ENCODE data around the gene ITGB3. TPM values are rescaled to one million over a fixed set of nuclear protein-coding genes. Genes with fewer than 3 reads are reported as not detected.

ITGB3 gene
- total RNA-seq, 1 donor from 2014 or later: not detected

GRCh38 chr17:47218896-47219430, 34.7 kb upstream of the ITGB3 start:
- H3K27me3 Mint-ChIP-seq (ENCODE audit: unreplicated experiment): peaks cover 10% of the 10 kb centered on the region
- H3K4me3 Mint-ChIP-seq (ENCODE audit: unreplicated experiment): no peak overlapping the region
- H3K4me1 Mint-ChIP-seq (ENCODE audit: unreplicated experiment): no peaks in the 10 kb centered on the region
- H3K27ac Mint-ChIP-seq (ENCODE audit: unreplicated experiment): no peak overlapping the region
- no peak for DNase-seq (ENCODE audit: low spot score)
- TF ChIP-seq CTCF (IDR thresholded peaks at IDR 0.05; ENCODE audit: unreplicated experiment): no peak
- H3K36me3 Mint-ChIP-seq (ENCODE audit: low read depth, unreplicated experiment): peaks cover 6% of the 10 kb centered on the region
- peaks cover 6% of the 10 kb centered on the region for H3K9me3 Mint-ChIP-seq (ENCODE audit: unreplicated experiment)

DNA sequence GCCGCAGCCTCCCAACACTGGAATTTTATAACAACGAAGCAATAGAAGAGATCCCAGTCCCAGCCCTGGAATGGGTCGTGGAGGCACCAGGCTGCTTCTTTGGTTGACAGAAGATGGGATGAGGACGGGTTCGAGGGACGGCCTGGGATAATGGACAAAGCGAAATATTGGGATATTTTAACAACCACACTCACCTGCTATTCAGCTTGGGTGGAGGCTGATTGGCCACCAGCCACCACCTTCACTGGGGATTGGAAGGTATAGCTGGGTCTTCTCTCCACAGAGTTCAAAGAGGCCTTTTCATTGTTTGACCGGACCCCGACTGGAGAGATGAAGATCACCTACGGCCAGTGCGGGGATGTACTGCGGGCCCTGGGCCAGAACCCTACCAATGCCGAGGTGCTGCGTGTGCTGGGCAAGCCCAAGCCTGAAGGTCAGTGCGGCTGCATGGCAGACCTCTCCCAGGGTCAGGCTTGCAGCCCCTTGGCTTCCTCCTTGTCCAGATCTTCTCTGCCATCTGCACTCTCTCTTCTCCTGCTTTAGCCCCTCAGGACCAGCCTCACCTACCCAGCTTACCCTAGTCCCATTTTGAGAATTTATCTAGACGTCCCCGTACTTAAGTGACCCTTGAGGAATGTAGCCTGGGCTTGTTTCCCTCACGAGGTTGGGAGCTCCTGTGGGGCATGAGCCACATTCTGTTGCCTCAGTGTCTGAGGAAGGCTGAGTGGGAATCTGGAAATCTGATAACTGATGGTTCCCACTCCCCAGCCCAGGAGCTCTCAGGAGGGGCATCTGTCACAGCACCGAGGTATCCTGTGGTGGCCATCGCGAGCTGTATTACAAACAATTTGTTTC, 33.8 kb upstream of the ITGB3 start:
- Mint-ChIP-seq H3K4me3 (ENCODE audit: unreplicated experiment) (no peak overlapping the region), H3K27me3 (ENCODE audit: unreplicated experiment) (peaks cover 10% of the 10 kb centered on the region), H3K9me3 (ENCODE audit: unreplicated experiment) (peaks cover 12% of the 10 kb centered on the region), H3K36me3 (ENCODE audit: low read depth, unreplicated experiment) (peaks cover 6% of the 10 kb centered on the region), H3K4me1 (ENCODE audit: unreplicated experiment) (no peaks in the 10 kb centered on the region), H3K27ac (ENCODE audit: unreplicated experiment) (no peak overlapping the region)
- TF ChIP-seq CTCF (IDR thresholded peaks at IDR 0.05; ENCODE audit: unreplicated experiment): no peak
- no peak for DNase-seq (ENCODE audit: low spot score)

DNA sequence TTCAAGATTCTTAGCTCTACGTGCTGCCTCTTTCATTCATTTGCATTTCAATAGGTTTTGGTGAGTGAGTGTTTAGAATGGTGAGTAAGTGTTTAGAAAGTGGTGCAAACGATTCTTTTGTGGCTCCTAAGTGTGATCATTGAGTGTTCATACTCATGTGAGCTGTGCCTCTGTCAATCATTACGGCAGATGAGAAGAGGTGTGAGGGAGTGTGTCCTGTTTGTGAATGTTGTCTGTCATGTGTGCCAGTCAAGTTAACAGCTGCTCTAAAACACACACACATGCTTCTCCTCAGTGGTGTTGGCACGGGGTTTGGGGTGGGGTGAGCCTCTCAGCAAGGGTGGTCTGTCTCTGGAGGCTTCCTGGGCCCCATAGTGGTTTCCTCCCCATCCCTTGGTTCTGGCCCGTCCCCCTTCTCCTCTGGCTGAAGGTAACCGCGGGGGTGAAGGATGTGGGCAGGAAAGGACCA, 33.1 kb upstream of the ITGB3 start:
- no peak overlapping the region for H3K27ac Mint-ChIP-seq (ENCODE audit: unreplicated experiment)
- no peak for TF ChIP-seq CTCF (IDR thresholded peaks at IDR 0.05; ENCODE audit: unreplicated experiment)

DNA sequence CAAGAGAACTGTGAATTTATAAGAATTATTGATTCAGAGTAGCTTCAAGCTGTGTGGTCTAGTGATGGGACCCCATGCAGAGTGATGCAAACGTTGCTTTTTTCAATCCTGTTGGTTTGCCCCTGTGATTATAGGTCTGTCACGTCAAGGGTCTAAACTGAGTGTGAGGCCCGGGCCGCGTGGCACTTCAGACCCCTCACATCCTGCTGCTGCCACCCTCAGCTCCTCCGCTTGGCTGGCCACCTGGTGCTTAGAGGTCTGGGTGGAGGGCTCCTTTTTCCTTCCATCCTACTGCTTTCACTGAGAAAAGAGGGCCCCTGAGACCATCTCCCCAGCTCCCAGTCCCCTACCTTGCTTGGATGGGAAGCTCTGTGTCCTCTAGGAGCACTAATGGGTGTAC, 32.5 kb upstream of the ITGB3 start:
- TF ChIP-seq CTCF (IDR thresholded peaks at IDR 0.05; ENCODE audit: unreplicated experiment): no peak
- peaks cover 8% of the 10 kb centered on the region for H3K27me3 Mint-ChIP-seq (ENCODE audit: unreplicated experiment)
- H3K9me3 Mint-ChIP-seq (ENCODE audit: unreplicated experiment): peaks cover 12% of the 10 kb centered on the region
- H3K4me3 Mint-ChIP-seq (ENCODE audit: unreplicated experiment): peak overlapping the region; percentile 25
- peaks cover 6% of the 10 kb centered on the region for H3K36me3 Mint-ChIP-seq (ENCODE audit: low read depth, unreplicated experiment)
- H3K27ac Mint-ChIP-seq (ENCODE audit: unreplicated experiment): no peak overlapping the region
- peaks cover 3% of the 10 kb centered on the region for H3K4me1 Mint-ChIP-seq (ENCODE audit: unreplicated experiment)
- no peak for DNase-seq (ENCODE audit: low spot score)

More for the DNA sequence above, 33.1 kb upstream of the ITGB3 start:
- peaks cover 12% of the 10 kb centered on the region for H3K9me3 Mint-ChIP-seq (ENCODE audit: unreplicated experiment)
- peaks cover 10% of the 10 kb centered on the region for H3K27me3 Mint-ChIP-seq (ENCODE audit: unreplicated experiment)
- peaks cover 1% of the 10 kb centered on the region for H3K4me1 Mint-ChIP-seq (ENCODE audit: unreplicated experiment)
- peaks cover 6% of the 10 kb centered on the region for H3K36me3 Mint-ChIP-seq (ENCODE audit: low read depth, unreplicated experiment)
- no peak for DNase-seq (ENCODE audit: low spot score)
- no peak overlapping the region for H3K4me3 Mint-ChIP-seq (ENCODE audit: unreplicated experiment)

DNA sequence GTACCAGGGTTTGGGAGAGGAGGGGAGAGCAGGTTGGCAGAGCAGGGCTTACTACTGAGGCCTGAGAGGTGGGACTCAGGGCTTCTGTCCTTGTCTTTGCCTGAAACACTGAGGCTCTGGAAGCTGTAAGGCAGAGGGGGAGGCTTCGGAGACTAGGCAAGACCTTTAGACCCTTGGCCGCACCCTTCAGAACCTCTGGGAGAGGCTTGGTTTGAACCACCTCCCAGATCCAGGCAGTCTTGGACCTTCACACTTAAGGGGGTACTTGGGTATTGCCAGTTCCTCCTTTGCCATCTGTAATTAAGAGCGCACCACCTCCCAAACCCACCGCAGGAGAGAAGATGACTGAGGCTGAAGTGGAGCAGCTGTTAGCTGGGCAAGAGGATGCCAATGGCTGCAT, 31.6 kb upstream of the ITGB3 start:
- peaks cover 3% of the 10 kb centered on the region for H3K4me1 Mint-ChIP-seq (ENCODE audit: unreplicated experiment)
- peaks cover 12% of the 10 kb centered on the region for H3K9me3 Mint-ChIP-seq (ENCODE audit: unreplicated experiment)
- no peak overlapping the region for H3K27ac Mint-ChIP-seq (ENCODE audit: unreplicated experiment)
- no peak overlapping the region for H3K4me3 Mint-ChIP-seq (ENCODE audit: unreplicated experiment)
- TF ChIP-seq CTCF (IDR thresholded peaks at IDR 0.05; ENCODE audit: unreplicated experiment): no peak
- peaks cover 8% of the 10 kb centered on the region for H3K27me3 Mint-ChIP-seq (ENCODE audit: unreplicated experiment)
- DNase-seq (ENCODE audit: low spot score): no peak
- H3K36me3 Mint-ChIP-seq (ENCODE audit: low read depth, unreplicated experiment): peaks cover 6% of the 10 kb centered on the region
